ENCODE results near the gene MGAT5.

Gene MGAT5

GRCh38 chr2:134300585-134300984, 46.7 kb downstream of the MGAT5 start:
- no peaks in the 10 kb centered on the region for H3K27me3 Mint-ChIP-seq
- no peaks in the 10 kb centered on the region for H3K9me3 Mint-ChIP-seq
- no peak overlapping the region for H3K27ac Mint-ChIP-seq
- H3K36me3 Mint-ChIP-seq (ENCODE audit: low read depth): peaks cover 18% of the 10 kb centered on the region
- intact Hi-C loops (cut with micrococcal nuclease): no loop called here
- no peak overlapping the region for H3K4me3 Mint-ChIP-seq
- peaks cover 33% of the 10 kb centered on the region for H3K4me1 Mint-ChIP-seq (ENCODE audit: low read depth)

GRCh38 chr2:134301099-134301927, 47.4 kb downstream of the MGAT5 start:
- peaks cover 18% of the 10 kb centered on the region for H3K36me3 Mint-ChIP-seq (ENCODE audit: low read depth)
- H3K4me1 Mint-ChIP-seq (ENCODE audit: low read depth): peaks cover 26% of the 10 kb centered on the region
- H3K27me3 Mint-ChIP-seq: no peaks in the 10 kb centered on the region
- no peak overlapping the region for H3K4me3 Mint-ChIP-seq
- no peaks in the 10 kb centered on the region for H3K9me3 Mint-ChIP-seq
- intact Hi-C loops (cut with micrococcal nuclease): no loop called here
- H3K27ac Mint-ChIP-seq: no peak overlapping the region

- Mint-ChIP-seq H3K27ac (no peak overlapping the region), H3K27me3 (no peaks in the 10 kb centered on the region), H3K9me3 (no peaks in the 10 kb centered on the region), H3K4me1 (ENCODE audit: low read depth) (peaks cover 20% of the 10 kb centered on the region), H3K36me3 (ENCODE audit: low read depth) (peaks cover 18% of the 10 kb centered on the region), H3K4me3 (no peak overlapping the region)
- intact Hi-C loops (cut with micrococcal nuclease): no loop called here
Observed at GRCh38 chr2:134301928-134302260, 48.0 kb downstream of the MGAT5 start.

GRCh38 chr2:134304394-134305108, 50.7 kb downstream of the MGAT5 start:
- no peaks in the 10 kb centered on the region for H3K9me3 Mint-ChIP-seq
- peaks cover 17% of the 10 kb centered on the region for H3K4me1 Mint-ChIP-seq (ENCODE audit: low read depth)
- no peak overlapping the region for H3K27ac Mint-ChIP-seq
- H3K27me3 Mint-ChIP-seq: no peaks in the 10 kb centered on the region
- H3K4me3 Mint-ChIP-seq: no peak overlapping the region
- peaks cover 15% of the 10 kb centered on the region for H3K36me3 Mint-ChIP-seq (ENCODE audit: low read depth)
- intact Hi-C loops (cut with micrococcal nuclease): no loop called here

- peaks cover 11% of the 10 kb centered on the region for H3K36me3 Mint-ChIP-seq (ENCODE audit: low read depth)
- no peak overlapping the region for H3K4me3 Mint-ChIP-seq
- H3K27ac Mint-ChIP-seq: no peak overlapping the region
- no peaks in the 10 kb centered on the region for H3K27me3 Mint-ChIP-seq
- no peaks in the 10 kb centered on the region for H3K9me3 Mint-ChIP-seq
- intact Hi-C loops (cut with micrococcal nuclease): no loop called here
- peaks cover 17% of the 10 kb centered on the region for H3K4me1 Mint-ChIP-seq (ENCODE audit: low read depth)
Observed at GRCh38 chr2:134305109-134305491, 51.2 kb downstream of the MGAT5 start.

GRCh38 chr2:134306521-134306920, 52.6 kb downstream of the MGAT5 start:
- Mint-ChIP-seq H3K27me3 (no peaks in the 10 kb centered on the region), H3K27ac (no peak overlapping the region), H3K4me1 (ENCODE audit: low read depth) (peaks cover 17% of the 10 kb centered on the region), H3K4me3 (no peak overlapping the region), H3K9me3 (no peaks in the 10 kb centered on the region), H3K36me3 (ENCODE audit: low read depth) (peaks cover 11% of the 10 kb centered on the region)
- intact Hi-C loops (cut with micrococcal nuclease): no loop called here

- Mint-ChIP-seq H3K4me1 (ENCODE audit: low read depth) (peaks cover 20% of the 10 kb centered on the region), H3K9me3 (no peaks in the 10 kb centered on the region), H3K27ac (no peak overlapping the region), H3K36me3 (ENCODE audit: low read depth) (peaks cover 15% of the 10 kb centered on the region), H3K4me3 (no peak overlapping the region), H3K27me3 (no peaks in the 10 kb centered on the region)
- intact Hi-C loops (cut with micrococcal nuclease): no loop called here
Observed at GRCh38 chr2:134307334-134307733, 53.5 kb downstream of the MGAT5 start.

- Mint-ChIP-seq H3K36me3 (ENCODE audit: low read depth) (peaks cover 23% of the 10 kb centered on the region), H3K27me3 (no peaks in the 10 kb centered on the region), H3K9me3 (no peaks in the 10 kb centered on the region), H3K4me1 (ENCODE audit: low read depth) (peaks cover 15% of the 10 kb centered on the region), H3K27ac (no peak overlapping the region), H3K4me3 (no peak overlapping the region)
- intact Hi-C loops (cut with micrococcal nuclease): no loop called here
Observed at GRCh38 chr2:134308474-134309385, 54.9 kb downstream of the MGAT5 start.

- Mint-ChIP-seq H3K27me3 (no peaks in the 10 kb centered on the region), H3K4me1 (ENCODE audit: low read depth) (peaks cover 24% of the 10 kb centered on the region), H3K9me3 (no peaks in the 10 kb centered on the region), H3K36me3 (ENCODE audit: low read depth) (peaks cover 23% of the 10 kb centered on the region), H3K27ac (no peak overlapping the region), H3K4me3 (no peak overlapping the region)
- intact Hi-C loops (cut with micrococcal nuclease): no loop called here
Observed at GRCh38 chr2:134310107-134311079, 56.5 kb downstream of the MGAT5 start.

- Mint-ChIP-seq H3K27ac (no peak overlapping the region), H3K36me3 (ENCODE audit: low read depth) (peaks cover 30% of the 10 kb centered on the region), H3K4me1 (ENCODE audit: low read depth) (peaks cover 21% of the 10 kb centered on the region), H3K9me3 (no peaks in the 10 kb centered on the region), H3K27me3 (no peaks in the 10 kb centered on the region), H3K4me3 (no peak overlapping the region)
- intact Hi-C loops (cut with micrococcal nuclease): no loop called here
Observed at GRCh38 chr2:134312482-134312881, 58.6 kb downstream of the MGAT5 start.

GRCh38 chr2:134314202-134314601, 60.3 kb downstream of the MGAT5 start:
- Mint-ChIP-seq H3K36me3 (ENCODE audit: low read depth) (peaks cover 37% of the 10 kb centered on the region), H3K9me3 (no peaks in the 10 kb centered on the region), H3K4me1 (ENCODE audit: low read depth) (peaks cover 21% of the 10 kb centered on the region), H3K4me3 (no peak overlapping the region), H3K27me3 (no peaks in the 10 kb centered on the region), H3K27ac (no peak overlapping the region)
- intact Hi-C loops (cut with micrococcal nuclease): no loop called here

GRCh38 chr2:134314681-134315368, 61.0 kb downstream of the MGAT5 start:
- Mint-ChIP-seq H3K4me1 (ENCODE audit: low read depth) (peaks cover 27% of the 10 kb centered on the region), H3K4me3 (no peak overlapping the region), H3K27ac (no peak overlapping the region), H3K27me3 (no peaks in the 10 kb centered on the region), H3K36me3 (ENCODE audit: low read depth) (peaks cover 43% of the 10 kb centered on the region), H3K9me3 (no peaks in the 10 kb centered on the region)
- intact Hi-C loops (cut with micrococcal nuclease): no loop called here

- Mint-ChIP-seq H3K9me3 (no peaks in the 10 kb centered on the region), H3K36me3 (ENCODE audit: low read depth) (peaks cover 48% of the 10 kb centered on the region), H3K4me1 (ENCODE audit: low read depth) (peaks cover 34% of the 10 kb centered on the region), H3K4me3 (no peak overlapping the region), H3K27ac (no peak overlapping the region), H3K27me3 (no peaks in the 10 kb centered on the region)
- intact Hi-C loops (cut with micrococcal nuclease): no loop called here
Observed at GRCh38 chr2:134315471-134315870, 61.6 kb downstream of the MGAT5 start.
